Measurements from ENCODE around the gene UQCR10. TPM values are rescaled to one million over a fixed set of nuclear protein-coding genes. Genes with fewer than 3 reads are reported as not detected.

The UQCR10 gene
- polyA plus RNA-seq, 10 donors = 112 to 135 (median 121) TPM

Other genes with a start within 250 kb of the UQCR10 start
- 10 to 100 TPM; 16.4 to 27.2 (median 22.0) TPM for gene THOC5, start 213.6 kb upstream of the UQCR10 start, polyA plus RNA-seq (ENCODE audit: insufficient read length in 10 of 10)
- 10 to 100 TPM; 20.6 to 35.9 (median 29.1) TPM for gene NIPSNAP1, start 186.3 kb upstream of the UQCR10 start, polyA plus RNA-seq (ENCODE audit: insufficient read length in 10 of 10)
- 10 to 100 TPM; 18.4 to 25.5 (median 21.4) TPM for gene NF2, start 163.7 kb upstream of the UQCR10 start, polyA plus RNA-seq (ENCODE audit: insufficient read length in 10 of 10)
- gene CABP7, start 47.4 kb upstream of the UQCR10 start, polyA plus RNA-seq (ENCODE audit: insufficient read length in 10 of 10) = under 1 TPM in 9 of 10 donors, not detected in 1; 0.07 to 0.21 (median 0.10) TPM
- gene ZMAT5, start 362 bp upstream of the UQCR10 start, polyA plus RNA-seq (ENCODE audit: insufficient read length in 10 of 10) = 10 to 100 TPM; 13.2 to 21.4 (median 16.6) TPM
- gene ASCC2, start 70.9 kb downstream of the UQCR10 start, polyA plus RNA-seq (ENCODE audit: insufficient read length in 10 of 10) = 10 to 100 TPM; 25.0 to 37.3 (median 31.6) TPM
- gene MTMR3, start 115.8 kb downstream of the UQCR10 start, polyA plus RNA-seq (ENCODE audit: insufficient read length in 10 of 10) = 10 to 100 TPM; 24.5 to 36.4 (median 28.7) TPM